GM21367 (cell line): ENCODE measurements around the gene ZCCHC14.
"Not testable (repeated sequence)": the region's sequence is repeated elsewhere in the genome, so short reads cannot be mapped to it uniquely, and the experiment has no call there.

Experiments used
- ATAC-seq: cut with Tn5 transposase; IDR thresholded peaks from one replicate; pipeline ENCODE4 v1.9.1; 2021; ENCODE audit not compliant: unreplicated experiment

ZCCHC14 gene

GRCh38 chr16:87525352-87525751 lies 32.5 kb upstream of the ZCCHC14 start:
- no peak for ATAC-seq

- ATAC-seq, result no peak
These were observed 31.6 kb upstream of the ZCCHC14 start for GRCh38 chr16:87524407-87524806.

GRCh38 chr16:87523605-87524004 lies 30.8 kb upstream of the ZCCHC14 start:
- not testable (repeated sequence) for ATAC-seq

GRCh38 chr16:87521764-87522163 lies 28.9 kb upstream of the ZCCHC14 start:
- ATAC-seq, result not testable (repeated sequence)

GRCh38 chr16:87519170-87519569 lies 26.3 kb upstream of the ZCCHC14 start:
- ATAC-seq, result not testable (repeated sequence)

- ATAC-seq, result not testable (repeated sequence)
These were observed 25.7 kb upstream of the ZCCHC14 start for GRCh38 chr16:87518430-87519051.

GRCh38 chr16:87517610-87518429 lies 25.0 kb upstream of the ZCCHC14 start:
- ATAC-seq, result not testable (repeated sequence)

GRCh38 chr16:87516361-87516760 lies 23.5 kb upstream of the ZCCHC14 start:
- no peak for ATAC-seq

- no peak for ATAC-seq
These were observed 22.9 kb upstream of the ZCCHC14 start for GRCh38 chr16:87515475-87516330.

- ATAC-seq, result not testable (repeated sequence)
These were observed 17.0 kb upstream of the ZCCHC14 start for GRCh38 chr16:87509778-87510177.

- ATAC-seq, result no peak
These were observed 14.7 kb upstream of the ZCCHC14 start for GRCh38 chr16:87507351-87508069.

- ATAC-seq, result no peak
These were observed 13.9 kb upstream of the ZCCHC14 start for GRCh38 chr16:87506423-87507350.

- ATAC-seq, result no peak
These were observed 13.0 kb upstream of the ZCCHC14 start for GRCh38 chr16:87505834-87506233.

- not testable (repeated sequence) for ATAC-seq
These were observed 10.6 kb upstream of the ZCCHC14 start for GRCh38 chr16:87503232-87503937.

- no peak for ATAC-seq
These were observed 9.6 kb upstream of the ZCCHC14 start for GRCh38 chr16:87502308-87502969.

GRCh38 chr16:87501117-87501516 lies 8.3 kb upstream of the ZCCHC14 start:
- no peak for ATAC-seq

- no peak for ATAC-seq
These were observed 6.3 kb upstream of the ZCCHC14 start for GRCh38 chr16:87499189-87499486.

GRCh38 chr16:87498324-87499188 lies 5.7 kb upstream of the ZCCHC14 start:
- ATAC-seq, result no peak
